ENCODE data around the gene ANTXRL.
"Not testable (repeated sequence)": the region's sequence is repeated elsewhere in the genome, so short reads cannot be mapped to it uniquely, and the experiment has no call there.

Gene ANTXRL

GRCh38 chr10:46277840-46278239 is 9.0 kb upstream of the ANTXRL start:
- no peak for DNase-seq

GRCh38 chr10:46282421-46282831 is 4.4 kb upstream of the ANTXRL start:
- DNase-seq: not testable (repeated sequence)

DNA sequence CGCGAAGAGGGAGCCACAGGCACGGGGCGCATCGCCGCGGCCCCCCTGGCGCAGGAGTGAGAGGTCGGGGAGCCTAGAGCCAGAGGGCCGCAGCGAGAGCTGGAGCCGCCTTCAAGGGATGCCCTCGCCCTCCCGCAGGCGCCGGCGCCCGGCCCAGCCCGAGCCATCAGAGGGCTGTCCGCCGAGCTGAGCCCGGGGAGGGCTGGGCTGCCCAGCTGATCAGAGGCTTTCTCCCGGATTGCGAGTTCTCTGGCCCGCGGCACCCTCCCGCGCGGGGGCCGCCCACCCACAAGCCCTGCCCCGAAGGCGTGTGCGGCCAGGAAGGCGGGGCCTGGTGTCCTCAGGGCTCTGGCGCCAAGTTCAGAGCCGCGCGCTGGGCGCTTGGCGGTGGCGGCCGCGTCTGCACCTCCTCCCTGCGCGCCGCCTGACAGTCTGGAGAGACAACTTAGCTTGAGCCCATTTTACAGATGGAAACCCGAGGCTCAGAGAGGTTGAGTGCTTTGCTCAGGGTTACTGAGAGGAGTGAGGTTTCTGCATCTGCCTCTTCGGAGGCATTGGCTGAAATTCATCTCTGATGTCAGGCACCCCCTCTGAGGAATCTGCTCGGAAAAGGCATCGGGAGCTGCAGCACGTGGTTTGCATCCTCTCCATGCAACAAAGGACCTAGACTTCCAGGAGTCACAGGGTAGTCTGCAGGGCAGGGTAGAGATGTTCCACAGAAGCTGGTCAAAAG is 3.8 kb upstream of the ANTXRL start:
- peak; percentile 14 for DNase-seq

DNA sequence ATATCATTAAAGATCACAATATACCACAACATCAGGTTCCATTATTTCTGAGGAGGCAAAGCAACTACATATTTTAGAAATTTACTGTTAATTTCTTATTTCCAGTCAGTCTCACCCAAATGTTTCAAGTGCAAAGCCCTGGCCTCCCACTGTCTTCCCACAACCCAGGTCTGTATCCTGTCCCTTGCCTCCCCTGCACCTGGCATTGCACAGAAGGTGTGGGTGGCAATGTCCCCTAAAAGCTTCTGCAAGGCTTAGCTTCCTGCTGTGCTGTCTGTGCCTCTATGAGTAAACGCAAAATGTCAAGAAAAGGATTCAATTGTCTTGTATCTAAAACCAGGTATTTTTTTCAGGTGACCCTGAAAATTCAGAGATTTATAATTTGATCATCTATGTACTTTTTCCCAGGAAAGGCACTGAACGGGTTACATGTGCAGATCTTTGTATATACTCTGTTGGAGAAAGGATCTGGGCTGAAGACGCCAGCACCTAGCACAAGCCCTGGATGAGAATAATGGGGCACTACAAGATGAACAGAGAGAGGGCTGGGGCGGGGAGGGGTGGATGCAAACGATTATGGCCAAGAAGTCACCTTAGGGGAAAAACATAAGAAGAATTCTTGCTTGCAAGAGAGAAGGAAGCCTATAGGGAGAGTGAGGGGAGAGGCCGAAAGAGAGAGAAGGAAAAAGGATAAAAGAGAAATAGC is 3.1 kb upstream of the ANTXRL start:
- DNase-seq: no peak

- DNase-seq: peak; percentile 43
Measured at GRCh38 chr10:46284286-46285229, 2.2 kb upstream of the ANTXRL start.

- no peak for DNase-seq
Measured at GRCh38 chr10:46285300-46285699, 1.5 kb upstream of the ANTXRL start.

DNA sequence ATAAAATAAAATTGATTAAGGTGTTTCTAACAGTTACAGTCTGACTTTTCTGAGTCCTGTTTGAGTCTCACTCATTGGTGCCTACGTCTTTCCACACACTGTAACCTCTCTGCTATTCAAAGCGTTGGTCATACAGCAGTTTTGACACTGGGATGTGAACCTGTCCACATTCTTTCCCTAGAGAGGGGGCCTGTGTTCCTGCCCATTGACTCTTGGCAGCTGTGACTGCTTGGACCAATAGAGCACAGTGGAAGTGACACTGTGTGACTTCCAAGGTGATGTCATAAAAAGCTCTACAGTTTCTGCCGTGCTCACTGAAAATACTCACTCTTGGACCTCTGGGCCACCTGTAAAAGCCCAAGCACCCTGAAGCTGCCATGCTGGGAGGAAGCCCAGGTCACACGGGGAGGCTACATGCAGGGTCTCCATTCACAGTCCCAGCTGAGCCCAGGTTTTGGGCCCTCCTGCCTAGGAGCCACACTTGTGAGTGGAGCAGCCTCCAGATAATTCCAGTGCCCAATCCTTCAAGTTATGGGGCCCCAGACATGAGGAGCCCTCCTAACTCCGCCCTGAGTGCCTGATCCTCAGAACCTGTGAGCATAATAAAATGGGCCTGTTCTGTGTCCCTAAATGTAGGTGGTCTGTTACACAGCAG is 704 bp upstream of the ANTXRL start:
- no peak for DNase-seq

DNA sequence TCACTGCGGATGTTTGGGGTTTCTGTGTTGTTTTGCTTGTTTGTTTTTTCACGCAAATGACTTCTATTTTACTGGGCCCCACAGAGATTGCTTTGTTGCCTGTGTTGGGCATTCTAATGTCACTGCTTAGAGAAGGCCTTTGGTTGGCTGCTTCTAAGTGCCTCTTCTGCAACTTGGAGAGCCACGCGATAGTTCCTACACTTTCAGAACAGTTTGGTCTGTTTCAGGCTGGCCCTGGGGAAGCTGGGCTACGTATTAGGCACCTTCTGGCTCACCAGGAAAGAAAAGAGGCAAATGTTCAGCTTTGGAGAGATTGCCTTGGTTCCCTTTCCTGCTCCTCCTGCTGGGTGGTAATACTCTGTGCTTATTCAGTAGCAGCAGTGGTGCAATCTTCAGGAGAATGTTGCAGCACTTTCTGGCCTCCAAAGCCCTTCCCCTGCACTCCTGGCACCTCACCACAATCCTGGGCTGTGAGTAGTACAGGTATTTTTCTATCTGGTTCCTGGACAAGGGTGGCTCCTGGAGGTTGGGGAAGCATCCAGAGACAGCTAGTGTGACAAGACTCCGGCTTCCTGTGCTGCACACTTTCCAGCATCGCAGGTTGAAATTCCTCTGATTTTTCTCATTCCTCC is 1.2 kb downstream of the ANTXRL start:
- DNase-seq: no peak

- DNase-seq: no peak
Measured at GRCh38 chr10:46288601-46289206, 1.9 kb downstream of the ANTXRL start.

- DNase-seq: no peak
Measured at GRCh38 chr10:46289209-46289810, 2.5 kb downstream of the ANTXRL start.

GRCh38 chr10:46290101-46290886 is 3.5 kb downstream of the ANTXRL start:
- no peak for DNase-seq

DNA sequence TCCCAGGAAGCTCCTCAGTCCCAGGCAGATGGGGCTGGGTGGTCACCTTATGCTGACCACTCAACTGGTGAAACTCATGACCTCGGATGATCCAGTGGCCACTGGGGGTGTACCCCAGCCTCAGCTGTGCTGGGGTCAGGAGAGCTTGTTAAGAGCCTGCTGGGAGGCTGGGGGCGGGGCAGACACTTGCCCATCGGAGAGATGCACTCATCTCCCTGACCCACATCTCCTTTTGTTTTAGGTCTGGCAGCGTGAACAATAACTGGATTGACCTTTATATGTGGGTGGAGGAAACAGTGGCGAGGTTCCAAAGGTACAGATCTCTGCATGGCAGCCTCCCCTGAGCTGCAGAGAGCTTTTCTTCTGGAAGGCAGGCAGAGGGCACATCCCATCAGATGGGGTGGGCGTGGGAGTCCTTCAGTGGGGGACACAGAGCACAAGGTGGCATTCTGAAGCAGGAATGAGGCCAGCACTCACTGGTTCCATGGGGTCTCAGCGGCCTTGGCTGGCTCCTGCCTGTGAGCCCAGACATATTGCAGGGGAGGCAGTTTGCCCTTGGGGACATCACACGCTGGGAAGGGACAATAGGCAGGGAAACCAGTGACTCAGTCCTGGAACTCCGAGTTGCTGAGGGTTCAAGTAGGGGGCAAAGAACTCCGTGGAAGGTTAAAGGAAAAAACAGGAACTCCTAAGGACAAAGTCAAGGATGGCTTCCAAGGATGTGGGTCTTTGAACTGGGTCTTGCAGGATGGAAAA is 5.2 kb downstream of the ANTXRL start:
- no peak for DNase-seq

DNA sequence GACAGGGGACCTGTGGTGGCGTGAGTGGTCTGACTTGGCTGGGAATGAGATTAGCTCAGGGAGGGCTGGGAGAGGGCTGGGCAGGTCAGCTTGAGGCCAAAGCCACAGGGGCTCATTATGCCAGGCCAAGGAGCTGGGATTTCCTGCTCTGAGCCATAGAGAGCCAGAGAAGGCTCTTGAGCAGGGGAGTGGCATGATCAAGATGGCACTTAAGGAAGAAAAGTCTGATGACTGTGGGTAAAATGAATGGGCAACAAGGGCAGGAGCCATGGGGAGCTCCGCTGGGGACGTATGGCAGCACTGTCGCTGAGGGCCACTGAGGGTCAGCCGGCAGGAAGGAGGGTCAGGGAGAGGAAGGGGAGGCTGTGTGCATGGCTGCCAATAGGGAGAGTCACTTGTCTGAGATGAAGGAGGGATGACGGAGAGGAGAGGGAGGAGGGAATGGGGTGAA is 5.8 kb downstream of the ANTXRL start:
- no peak for DNase-seq

DNA sequence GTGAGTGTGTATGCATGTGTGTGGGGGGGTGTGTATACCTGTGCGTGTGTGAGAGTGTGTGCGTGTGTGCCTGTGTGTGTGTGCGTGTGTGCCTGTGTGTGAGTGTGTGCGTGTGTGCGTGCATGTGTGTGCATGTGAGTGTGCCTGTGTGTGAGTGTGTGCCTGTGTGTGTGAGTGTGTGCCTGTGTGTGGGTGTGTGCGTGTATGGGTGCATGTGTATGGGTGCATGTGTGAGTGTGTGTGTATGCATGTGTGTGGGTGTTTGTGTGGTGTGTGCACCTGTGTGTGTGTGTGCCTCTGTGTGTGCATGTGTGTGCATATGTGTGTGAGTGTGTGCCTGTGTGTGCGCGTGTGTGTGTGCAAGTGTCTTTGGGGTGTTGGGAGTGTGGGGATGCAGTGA is 6.4 kb downstream of the ANTXRL start:
- DNase-seq: no peak

- no peak for DNase-seq
Measured at GRCh38 chr10:46293832-46294640, 7.2 kb downstream of the ANTXRL start.

- no peak for DNase-seq
Measured at GRCh38 chr10:46294641-46295220, 7.9 kb downstream of the ANTXRL start.

DNA sequence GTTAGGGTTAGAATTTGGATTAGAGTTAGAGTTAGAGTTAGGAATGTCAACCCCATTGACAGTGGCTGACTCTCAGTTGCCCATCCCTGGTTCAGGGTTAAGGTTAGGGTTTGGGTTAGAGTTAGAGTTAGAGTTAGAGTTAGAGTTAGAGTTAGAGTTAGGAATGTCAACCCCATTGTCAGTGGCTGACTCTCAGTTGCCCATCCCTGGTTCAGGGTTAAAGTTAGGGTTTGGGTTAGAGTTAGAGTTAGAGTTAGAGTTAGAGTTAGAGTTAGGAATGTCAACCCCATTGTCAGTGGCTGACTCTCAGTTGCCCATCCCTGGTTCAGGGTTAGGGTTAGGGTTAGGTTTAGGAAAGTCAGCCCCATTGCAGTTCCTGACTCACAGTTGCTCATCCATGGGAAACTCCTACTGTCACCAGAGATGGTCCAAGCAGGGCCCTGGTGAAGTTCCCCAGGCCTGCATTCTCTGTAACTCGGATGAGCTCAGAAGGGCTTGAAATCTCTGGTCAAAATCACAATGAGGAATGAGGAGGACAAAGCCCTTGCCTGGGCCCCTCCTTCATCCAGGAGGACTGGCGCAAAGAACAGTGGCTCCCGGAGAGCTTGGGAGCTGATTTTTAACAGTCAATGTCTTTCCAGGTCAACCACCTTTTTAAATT is 8.7 kb downstream of the ANTXRL start:
- not testable (repeated sequence) for DNase-seq

GRCh38 chr10:46296086-46296485 is 9.3 kb downstream of the ANTXRL start:
- not testable (repeated sequence) for DNase-seq

All from amniotic stem cell (primary cell).